GM19324 (cell line): ENCODE data around the gene RAB22A.

Experiments
- ATAC-seq: cut with Tn5 transposase; IDR thresholded peaks from one replicate; pipeline ENCODE4 v1.9.1; 2021; ENCODE audit warnings: mild to moderate bottlenecking, moderate library complexity; ENCODE audit not compliant: unreplicated experiment, low FRiP score

The RAB22A gene

DNA sequence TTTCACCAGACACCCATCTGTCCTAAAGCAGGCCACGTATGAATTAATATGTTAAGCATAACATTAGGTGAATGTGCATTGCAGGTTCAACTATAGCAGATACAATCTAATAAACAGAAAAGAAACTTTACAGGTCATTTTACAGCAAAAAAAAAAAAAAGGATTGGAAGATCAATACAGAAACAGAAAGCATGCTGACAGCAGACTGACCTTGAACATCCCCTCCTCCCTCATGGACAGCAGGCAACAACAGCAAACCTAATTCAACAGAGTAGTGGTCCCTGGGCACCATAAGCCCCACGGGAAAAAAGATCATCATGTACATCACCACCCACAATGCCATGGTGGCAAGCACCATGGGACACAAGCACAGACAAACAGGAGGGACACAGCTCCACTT lies 12.1 kb upstream of the RAB22A start:
- ATAC-seq, result no peak

DNA sequence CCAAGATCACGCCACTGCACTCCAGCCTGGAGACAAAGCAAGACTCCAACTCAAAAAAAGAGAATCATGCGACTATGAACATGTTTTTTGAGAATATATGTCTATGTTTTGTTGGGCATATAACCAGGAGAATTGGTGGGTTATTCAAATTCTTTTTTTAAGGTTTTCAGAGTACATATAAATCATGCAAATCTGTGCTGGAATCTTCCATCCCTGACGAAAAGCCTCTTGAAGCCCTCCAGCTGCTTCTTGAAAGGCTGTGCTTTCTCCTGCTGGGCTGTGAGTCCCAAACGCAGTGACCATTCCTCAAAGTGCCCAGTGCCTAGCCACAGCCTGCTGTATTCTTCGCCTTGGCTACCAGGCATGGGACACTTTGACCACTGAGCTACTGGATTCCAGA lies 9.2 kb upstream of the RAB22A start:
- ATAC-seq, result no peak

DNA sequence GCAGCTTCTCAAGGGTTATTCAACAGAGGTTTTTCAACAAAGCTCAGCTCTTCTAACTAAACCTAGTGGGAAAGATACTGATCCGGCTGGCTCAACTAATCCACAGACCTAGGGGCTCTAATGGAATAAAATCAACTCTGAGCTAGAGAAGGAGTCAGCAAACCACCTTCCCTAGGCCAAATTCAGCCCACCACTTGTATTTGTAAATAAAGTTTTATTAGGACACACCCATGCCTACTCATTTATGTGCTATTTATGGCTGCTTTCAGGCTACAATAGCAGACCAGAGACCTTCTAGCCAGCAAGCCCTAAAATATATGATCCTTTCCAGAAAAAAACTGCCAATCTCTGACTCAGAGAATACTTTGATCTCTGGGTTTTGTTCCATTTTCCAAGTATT lies 6.0 kb upstream of the RAB22A start:
- ATAC-seq, result no peak

DNA sequence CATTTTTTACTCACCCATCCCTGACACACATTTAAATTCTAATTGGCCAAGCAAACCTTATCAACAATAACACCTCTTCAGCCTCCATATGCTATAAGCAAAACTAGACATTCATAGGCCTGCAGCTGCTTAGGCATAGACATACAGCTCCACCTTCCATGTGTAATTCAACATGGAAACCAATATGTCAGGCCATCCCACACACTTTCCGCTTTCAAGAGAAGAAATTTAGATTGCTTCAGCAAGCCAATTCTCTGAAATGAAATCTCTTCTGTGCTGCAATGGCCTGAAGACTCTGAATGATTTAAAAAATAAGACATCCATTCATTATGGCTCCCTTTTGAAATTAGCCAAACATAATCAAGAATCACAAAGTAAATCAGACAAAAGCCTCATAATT lies 4.5 kb upstream of the RAB22A start:
- ATAC-seq, result no peak

DNA sequence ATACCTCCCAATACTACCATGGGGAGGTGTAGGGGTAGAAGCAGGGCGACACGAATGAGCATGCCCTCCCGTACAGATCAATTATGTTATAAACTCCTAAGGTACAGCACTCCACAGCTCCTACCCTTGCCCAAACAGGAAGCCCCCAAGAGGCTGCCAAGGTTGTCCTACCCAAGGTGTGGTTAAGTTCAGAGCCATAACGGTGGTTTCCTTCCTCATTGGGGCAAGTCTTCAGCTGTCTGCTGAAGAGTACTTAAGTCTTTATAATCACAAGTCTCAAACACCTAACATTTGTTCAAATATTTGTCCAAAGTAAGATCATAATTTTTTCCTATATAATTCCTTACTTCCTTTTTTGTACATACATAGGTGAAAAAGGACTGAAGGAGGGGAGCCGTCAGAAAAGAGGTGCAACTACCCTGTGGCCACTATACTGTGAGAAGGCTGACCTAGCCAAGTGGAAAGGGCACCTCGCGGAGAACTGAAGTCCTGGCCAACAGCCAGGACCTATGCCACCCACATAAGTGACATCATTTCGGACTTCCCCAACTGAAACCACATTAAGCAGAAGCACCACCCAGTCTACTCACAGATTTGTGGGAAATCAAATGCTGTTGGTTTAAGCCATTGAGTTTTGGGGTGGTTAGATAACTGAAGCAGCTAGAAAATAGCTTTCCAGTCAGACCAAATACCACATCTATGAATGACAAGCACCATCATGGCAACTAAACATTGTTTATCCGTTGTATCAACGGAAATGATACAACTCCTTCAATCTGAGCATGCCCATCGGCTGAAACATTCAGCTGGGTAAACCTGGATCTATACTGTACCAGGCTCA lies 2.9 kb upstream of the RAB22A start:
- peak; percentile 32 for ATAC-seq

DNA sequence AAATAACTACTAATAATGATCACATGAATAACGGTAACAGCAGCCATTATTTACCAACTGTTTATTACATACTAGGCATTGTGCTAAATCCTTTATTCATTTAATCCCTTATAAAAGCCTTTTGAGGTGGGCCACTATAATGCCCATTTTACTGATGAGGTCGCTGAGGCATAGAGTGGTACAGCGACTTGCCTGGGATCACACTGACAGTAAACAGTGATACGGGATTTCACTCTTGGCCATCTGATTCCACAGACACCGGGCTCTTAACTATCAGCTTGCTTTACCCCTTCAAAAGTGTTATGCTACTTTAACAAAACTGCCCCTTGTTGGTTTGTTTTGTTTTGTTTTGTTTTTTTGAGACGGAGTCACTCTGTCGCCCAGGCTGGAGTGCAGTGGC lies 2.2 kb upstream of the RAB22A start:
- ATAC-seq, result no peak

DNA sequence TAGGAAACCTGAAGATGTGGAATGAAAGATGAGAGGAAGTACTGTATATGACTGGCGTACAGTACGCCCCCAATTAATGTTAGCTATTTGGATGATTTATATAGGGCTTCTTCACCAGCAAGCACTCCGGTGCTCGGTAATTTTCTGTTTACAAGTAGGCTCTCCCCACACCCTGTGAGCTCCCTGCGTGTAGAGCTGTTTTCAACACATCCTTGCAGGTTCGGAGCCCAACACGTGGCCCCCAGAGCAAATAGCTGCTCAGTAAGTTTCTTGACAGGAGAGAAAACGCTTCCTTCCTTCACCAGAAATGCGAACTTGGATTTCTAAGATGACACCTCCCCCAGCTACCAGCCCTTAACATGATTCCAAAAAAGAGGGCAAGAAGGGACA lies 1.2 kb upstream of the RAB22A start:
- ATAC-seq, result no peak

DNA sequence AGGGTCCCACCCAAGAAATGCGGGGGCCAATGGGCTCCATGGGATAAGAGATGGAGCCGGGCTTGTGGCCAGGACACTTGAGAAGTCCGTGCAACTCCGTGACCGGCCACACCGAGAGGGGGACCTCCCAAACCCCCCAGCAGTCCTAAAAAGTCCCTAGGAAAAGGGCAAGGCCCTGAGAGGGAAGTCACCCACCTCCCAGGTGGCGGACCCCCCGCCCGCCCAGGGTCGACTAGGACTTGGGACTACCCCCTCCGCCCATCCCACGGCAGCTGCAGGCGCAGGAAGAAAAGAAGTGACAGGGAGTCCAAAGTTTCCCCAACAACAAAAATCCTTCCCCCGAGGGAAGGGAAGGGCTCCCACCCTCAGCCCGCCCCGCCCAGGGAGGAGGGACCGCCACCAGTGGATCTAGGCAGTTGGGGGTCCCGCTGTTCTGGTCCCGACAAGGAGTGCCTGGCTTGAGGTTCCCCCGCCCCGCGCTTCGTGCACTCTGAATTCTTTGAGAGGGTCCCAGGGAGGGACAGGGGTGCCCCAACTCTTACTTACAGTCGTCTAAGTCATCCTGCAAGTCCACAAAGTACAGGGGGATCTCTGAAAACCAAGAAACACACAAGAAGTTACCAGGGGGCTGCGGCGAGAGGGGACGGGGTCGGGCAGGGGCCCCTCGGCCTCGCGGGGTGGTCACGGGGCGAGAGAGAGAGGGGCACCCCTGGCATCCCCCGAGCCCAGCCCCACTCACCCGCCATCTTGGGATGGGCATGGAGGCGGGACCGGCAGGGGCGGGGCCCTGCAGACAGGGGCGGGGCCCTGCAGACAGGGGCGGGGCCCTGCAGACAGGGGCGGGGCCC lies 611 bp upstream of the RAB22A start:
- peak; percentile 57 for ATAC-seq

DNA sequence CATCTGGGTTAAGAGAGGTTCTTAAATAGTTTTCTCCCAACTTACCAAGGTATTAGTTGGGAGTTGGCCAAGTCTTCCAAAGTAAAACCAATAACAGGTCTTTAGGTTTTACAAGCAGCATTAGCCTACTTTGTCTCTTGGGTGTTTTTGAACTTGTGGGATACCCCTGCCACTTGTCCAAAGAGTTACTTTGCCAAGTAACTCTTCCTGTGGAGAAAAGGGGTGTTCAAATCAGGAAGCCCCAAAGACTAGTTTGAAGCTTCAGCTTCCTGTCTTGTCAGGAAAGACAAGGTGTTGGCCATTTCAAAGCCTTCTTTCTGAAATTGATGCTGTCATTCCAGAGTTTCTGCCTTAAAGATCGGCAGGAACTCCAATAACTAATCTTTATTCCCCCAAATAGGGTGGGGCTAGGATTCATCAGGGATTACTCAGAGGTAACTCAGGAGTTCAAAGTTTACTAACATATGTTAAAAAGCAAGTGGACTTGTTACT lies 822 bp downstream of the RAB22A start:
- ATAC-seq, result no peak

DNA sequence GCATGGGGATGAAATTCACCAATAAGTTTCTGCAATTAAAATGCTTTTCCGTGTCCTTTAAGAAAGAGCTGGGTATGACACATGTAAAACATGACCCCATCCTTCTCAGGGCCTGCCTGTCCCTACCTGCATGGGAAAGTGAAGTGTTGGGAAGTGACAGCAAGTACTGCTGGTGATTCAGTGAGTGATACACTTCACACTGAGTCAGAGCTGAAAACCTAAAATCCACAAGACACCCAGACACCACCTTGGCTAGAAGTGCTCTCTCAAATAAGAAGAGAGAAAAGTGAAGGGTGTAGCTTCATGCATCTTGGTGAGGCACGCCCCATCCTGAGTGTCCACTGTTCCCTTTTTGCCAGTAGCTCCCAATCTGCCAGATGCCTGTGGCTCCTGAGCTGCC lies 3.3 kb downstream of the RAB22A start:
- no peak for ATAC-seq

DNA sequence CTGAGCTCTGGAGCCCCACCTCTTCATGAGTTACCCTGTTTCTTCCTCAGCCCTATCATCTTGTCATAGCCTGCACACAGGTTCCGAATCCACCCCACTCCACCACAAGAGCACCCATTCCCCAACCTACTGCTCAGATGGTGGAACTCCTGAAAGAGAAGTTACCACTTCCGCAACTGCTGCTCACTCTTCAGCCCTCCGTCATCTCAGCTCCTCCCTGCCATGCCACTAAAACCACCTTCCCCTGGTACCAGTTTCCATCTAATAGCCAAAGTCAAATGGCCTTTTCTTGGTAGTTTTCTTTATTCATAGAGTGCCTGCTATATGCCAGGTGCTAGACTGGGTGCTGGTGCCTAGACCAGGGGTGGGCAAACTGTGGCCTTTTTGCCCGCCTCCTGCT lies 3.9 kb downstream of the RAB22A start:
- ATAC-seq, result no peak

DNA sequence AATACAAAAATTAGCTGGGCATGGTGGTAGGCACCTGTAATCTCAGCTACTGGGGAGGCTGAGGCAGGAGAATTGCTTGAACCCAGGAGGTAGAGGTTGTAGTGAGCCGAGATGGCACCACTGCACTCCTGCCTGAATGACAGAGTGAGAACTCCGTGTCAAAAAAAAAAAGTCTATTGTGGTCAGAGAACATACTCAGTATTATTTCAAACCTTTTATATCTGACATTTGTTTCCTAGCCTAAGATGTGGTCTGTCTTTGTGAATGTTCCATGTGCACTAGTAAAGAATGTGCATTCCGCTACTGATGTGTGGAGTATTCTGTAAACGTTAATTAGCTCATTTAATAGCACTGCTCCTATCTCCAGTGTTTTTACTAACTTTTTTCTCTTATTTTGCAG lies 11.7 kb downstream of the RAB22A start:
- no peak for ATAC-seq

DNA sequence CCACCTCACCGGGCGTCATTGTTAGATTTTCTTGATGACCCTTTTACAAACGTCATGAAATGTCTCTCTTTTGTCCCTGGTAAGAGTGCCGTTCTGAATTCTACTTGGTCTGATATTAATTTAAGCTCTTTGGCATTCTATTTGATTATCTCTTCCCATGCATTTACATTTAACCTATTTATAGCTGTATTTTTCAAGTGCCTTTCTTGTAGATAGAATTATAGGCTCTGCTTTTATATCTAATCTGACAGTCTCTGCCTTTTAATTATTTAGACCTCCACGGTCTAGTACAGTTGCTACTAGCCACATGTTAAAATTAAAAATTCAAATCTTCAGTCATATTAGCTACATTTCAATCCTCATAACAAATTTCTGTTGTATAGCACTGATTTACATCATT lies 12.6 kb downstream of the RAB22A start:
- ATAC-seq, result no peak

DNA sequence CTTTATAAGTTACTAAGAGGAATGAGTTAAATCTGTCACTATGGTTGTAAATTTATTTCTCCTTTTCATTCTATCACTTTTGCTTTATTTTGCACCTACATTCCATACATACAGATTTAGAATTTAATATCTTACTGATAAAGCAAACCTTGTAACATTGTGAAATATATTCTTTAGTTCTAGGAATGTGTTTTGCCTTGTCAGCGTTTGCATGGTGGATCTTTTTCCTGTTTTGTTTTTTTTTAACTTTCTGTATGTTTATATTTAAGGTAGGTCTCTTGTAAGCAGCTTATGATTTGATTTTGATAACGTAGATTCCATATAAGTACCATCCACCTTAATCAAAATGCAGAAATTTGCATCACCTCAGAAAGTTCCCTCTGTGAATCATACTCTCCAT lies 16.4 kb downstream of the RAB22A start:
- ATAC-seq, result no peak

DNA sequence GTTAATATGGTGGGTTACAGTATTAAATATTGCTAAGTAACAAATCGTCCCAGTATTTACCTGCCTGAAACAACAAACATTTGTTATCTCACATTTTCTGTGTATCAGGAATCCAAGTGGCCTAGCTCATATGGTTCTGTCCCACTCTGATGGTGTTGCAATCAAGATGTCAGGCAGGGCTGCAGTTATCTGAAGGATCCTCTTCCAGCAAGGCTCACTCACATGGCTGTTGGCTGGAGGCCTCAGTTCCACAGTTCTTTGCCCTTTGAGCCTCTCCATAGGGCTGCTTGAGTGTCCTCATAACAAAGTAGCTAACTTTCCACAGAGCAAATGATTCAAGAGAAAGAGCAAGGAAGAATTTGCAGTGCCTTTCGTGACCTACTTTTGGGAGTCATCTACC lies 17.7 kb downstream of the RAB22A start:
- no peak for ATAC-seq

DNA sequence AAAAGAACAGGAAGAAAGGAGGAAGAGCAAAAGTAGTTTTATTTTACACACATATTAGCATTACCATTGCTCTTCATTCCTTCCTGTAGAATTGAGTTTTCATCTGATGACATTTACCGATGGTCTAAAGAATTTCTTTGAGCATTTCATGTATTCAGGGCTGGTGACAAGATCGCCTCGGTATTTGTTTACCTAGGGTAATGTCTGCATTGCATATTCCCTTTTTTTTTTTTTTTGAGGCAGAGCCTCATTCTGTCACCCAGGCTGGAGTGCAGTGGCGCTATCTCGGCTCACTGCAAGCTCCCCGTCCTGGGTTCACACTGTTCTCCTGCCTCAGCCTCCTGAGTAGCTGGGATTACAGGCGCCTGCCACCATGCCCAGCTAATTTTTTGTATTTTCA lies 19.3 kb downstream of the RAB22A start:
- no peak for ATAC-seq

DNA sequence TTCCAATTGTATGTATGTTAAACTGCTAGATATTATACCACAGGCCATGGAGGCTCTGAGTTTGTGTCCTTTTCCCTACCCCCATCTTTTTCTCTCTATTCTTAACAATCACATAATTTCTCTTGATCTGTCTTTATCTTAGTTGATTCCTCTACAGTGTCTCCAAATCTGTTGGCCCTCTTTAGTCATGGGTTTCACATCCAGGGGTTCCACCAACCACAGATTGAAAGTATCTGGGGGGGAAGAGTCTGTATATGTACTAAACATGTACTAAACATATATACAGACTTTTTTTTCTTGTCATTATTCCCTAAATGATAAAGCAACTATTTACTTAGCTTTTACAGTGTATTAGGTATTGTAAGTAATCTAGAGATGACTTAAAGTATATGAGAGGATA lies 20.2 kb downstream of the RAB22A start:
- ATAC-seq, result no peak

DNA sequence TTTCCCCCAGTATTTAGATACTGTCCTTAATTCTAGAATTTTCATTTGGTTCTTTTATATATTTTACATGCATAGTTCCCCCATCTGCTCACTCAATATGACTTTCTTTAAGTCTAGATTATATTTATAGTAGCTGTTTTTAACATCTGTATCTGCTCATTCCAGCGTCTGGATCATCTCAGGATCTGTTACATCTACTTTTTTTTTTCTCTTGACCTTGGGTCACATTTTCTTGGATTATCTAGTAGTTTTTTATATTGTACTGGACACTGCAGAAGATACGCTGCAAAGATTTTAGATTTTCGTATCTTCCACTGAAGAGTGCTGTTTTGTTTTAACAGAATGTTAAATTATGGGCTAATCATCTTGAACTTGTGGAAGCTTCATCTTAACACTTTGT lies 20.7 kb downstream of the RAB22A start:
- ATAC-seq, result no peak

DNA sequence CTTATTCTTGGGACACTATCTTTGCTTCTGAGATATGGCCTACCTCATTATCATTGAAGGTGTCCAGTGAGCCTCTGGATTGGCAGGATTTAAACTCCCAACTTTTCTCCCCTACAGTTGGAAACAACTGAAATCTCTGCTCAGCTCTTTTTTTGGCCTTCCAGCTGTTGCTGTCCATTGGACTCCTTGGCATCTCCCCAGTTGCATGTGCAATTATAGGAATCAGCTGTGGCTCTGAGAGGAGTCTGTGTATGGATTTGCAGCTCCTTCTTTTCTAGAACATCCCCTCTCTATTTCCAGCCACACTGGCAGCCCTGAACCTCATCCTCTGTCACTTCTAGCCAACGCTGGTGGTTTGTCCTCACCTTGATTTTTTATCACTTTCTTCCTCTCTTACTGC lies 21.2 kb downstream of the RAB22A start:
- no peak for ATAC-seq

DNA sequence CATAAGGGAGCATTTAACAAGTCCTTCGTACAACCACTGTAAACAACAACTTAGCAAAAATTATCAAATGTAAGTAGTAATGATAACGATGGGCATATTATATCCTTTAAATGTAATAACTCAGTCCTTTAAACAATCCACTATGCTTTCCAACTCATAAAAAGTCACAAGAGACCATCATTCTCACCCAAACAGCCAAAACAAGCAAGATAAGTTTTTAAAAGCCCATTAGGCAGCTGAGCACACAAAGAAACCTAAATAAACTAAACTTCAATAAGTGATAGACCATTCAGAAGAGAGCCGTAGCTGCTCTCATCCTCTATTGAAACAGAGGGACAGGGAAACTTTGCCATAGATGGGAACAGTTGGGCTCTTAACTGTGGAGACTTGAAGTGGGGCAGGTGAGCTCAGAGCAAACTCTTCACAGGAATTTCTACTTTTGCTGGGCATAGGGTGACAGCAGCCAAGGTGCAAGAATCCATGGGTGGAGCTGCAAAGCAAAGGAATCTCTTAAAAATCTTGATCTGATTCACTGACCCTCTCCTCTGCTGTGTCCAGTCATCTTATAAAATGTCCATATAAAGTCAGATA lies 22.5 kb downstream of the RAB22A start:
- ATAC-seq, result no peak

DNA sequence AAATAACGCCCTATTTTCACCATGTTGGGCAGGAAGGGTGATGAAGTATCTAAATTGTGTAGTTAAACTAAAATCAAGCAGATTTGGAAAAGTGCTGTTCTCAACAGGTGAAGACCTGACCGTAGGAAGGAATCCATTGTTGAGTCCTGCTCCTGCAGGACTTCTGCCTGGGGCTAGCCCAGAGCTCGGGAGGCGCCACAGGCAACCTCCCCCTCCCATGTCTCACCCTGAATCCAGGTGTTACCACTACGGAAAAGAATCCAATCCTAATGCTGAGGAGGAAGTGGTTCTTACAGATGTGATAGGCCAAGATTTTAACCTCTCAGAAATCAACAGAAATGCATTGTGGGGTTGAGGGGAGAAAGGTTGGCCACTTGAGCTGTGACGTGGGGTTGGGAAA lies 30.2 kb downstream of the RAB22A start:
- no peak for ATAC-seq
